ENCODE results near the gene TBC1D22B.

The TBC1D22B gene

DNA sequence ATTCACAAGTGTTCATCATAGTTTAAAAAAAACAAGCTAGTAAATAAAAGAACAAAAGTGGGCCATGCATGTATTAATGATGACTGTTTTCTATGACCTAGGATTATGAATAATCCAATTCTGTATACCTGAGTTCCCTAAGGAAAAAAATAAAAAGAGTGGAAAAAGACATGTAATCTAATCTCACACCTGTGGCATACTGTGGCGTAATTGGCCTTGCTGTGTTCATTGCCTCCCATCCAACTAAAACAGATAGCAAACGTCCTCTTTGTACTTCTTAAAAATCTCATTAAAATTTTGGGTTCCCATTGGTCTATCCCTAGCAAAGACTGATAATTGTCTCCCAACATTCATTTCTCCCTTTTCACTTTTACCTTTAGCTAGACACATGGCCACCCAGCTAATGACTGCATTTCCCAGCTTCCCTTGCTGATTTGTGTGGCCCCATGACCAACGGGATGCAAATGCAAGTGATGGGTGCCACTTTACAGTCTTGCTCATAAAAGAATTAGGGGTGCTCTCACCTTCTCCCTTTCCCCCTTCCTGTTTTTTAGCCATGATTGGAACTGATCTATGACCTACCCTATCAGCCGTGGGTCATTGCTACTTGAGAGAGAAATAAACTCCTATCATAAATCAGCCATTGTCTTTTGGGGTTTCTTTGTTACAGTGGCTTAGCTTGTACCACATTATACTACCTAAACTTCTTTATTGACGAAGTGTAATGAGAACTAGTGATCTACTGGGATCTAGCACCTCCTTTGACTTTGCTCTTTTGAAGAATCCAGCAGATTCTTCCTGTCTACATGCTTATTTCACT, 32.0 kb upstream of the TBC1D22B start:
- H3K27ac Mint-ChIP-seq: no peak overlapping the region
- H3K4me1 Mint-ChIP-seq: peaks cover 6% of the 10 kb centered on the region
- DNase-seq (ENCODE audit: low spot score in 2 of 2): no peak
- H3K4me3 Mint-ChIP-seq: no peak overlapping the region
- no peaks in the 10 kb centered on the region for H3K9me3 Mint-ChIP-seq
- ATAC-seq (ENCODE audit: low read depth): no peak
- no peaks in the 10 kb centered on the region for H3K36me3 Mint-ChIP-seq
- no peaks in the 10 kb centered on the region for H3K27me3 Mint-ChIP-seq

DNA sequence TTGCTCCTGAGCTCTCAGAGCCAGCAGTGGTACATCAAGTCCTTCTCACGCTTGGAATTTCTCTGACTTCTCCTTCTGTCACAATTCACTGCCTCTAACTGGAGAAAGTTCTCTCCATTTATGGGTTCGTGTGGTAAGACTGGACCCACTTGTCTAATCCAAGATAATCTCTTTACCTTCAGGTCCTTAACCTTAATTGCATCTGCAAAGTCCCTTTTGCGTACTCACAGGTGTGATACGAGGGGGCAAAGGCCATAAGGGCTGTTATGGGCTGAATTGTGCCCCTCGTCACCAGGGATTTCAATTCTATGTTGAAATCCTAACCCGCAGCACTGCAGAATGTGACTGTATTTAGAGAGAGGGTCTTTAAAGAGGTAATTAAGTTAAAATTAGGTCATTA, 27.5 kb upstream of the TBC1D22B start:
- ATAC-seq (ENCODE audit: low read depth) (no peak), DNase-seq (ENCODE audit: low spot score in 2 of 2) (no peak)
- no peaks in the 10 kb centered on the region for H3K4me1 Mint-ChIP-seq
- no peak overlapping the region for H3K27ac Mint-ChIP-seq
- no peak overlapping the region for H3K4me3 Mint-ChIP-seq
- no peaks in the 10 kb centered on the region for H3K9me3 Mint-ChIP-seq
- H3K36me3 Mint-ChIP-seq: no peaks in the 10 kb centered on the region
- peaks cover 3% of the 10 kb centered on the region for H3K27me3 Mint-ChIP-seq

DNA sequence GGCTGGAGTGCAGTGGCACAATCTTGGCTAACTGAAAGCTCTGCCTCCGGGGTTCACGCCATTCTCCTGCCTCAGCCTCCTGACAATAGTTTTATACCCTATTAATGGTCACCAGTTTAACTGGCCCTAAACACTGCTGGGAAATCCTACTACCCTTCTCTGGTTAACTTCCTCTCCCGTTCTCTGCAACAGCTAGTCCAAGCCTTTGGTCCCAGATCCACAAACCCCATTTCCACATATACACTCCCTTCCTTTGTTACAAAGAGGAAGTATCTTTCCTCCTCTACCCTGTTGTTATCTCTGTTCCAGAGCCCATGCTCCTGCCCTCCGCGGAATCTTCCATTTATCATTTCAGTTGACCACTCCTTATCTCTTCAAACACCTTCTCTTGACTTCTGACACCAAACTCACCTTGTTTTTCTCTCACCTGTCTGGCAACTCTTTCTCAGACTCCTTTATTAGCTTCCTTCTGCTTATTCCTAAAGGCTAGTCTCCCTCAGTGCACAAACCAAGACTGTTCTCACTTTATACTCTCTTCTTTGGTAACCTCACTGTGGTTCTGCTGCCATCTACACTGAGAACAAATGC, 25.0 kb upstream of the TBC1D22B start:
- Mint-ChIP-seq H3K36me3 (no peaks in the 10 kb centered on the region), H3K27me3 (peaks cover 3% of the 10 kb centered on the region), H3K9me3 (no peaks in the 10 kb centered on the region), H3K4me3 (no peak overlapping the region), H3K27ac (no peak overlapping the region), H3K4me1 (no peaks in the 10 kb centered on the region)
- DNase-seq (ENCODE audit: low spot score in 2 of 2): no peak
- ATAC-seq (ENCODE audit: low read depth): no peak

DNA sequence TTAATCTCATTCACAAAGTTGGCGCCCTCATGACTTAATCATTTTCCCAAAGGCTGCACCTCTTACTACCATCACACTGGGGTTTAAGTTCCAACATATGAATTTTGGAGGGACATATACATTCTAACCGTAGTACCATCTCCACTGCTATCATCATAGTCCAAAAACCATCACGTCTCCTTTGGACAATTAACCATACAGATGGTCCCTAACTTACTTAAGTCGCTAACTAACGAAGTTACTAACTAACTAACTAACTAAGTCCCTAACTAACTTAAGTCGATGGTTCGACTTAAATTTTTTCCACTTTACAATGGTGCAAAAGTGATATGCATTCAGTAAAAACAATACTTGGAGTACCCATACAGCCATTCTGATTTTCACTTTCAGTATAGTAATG, 24.0 kb upstream of the TBC1D22B start:
- Mint-ChIP-seq H3K4me3 (no peak overlapping the region), H3K9me3 (no peaks in the 10 kb centered on the region), H3K4me1 (no peaks in the 10 kb centered on the region), H3K27me3 (peaks cover 3% of the 10 kb centered on the region), H3K36me3 (no peaks in the 10 kb centered on the region), H3K27ac (no peak overlapping the region)
- no peak for DNase-seq (ENCODE audit: low spot score in 2 of 2)
- ATAC-seq (ENCODE audit: low read depth): no peak

DNA sequence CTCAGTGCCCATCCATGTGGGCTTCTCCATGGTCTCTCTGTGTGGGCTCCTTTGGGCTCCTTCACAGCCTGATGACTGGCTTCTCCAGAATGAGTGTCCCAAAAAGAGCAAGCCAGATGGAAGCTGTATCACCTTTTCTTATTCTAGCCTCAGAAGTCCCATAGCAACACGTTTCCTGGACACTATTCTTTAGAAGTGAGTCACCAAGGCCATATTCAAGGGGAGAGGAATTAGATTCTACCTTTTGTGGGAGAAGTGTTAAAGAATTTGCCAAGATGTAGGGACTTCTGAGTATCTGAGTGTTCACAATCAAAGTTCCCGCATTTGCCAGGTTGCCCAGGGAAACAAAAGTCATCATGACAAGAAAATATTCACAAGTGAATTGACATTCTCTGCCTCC, 20.7 kb upstream of the TBC1D22B start:
- ATAC-seq (ENCODE audit: low read depth) (no peak), DNase-seq (ENCODE audit: low spot score in 2 of 2) (no peak)
- Mint-ChIP-seq H3K27me3 (peaks cover 3% of the 10 kb centered on the region), H3K4me1 (peaks cover 5% of the 10 kb centered on the region), H3K4me3 (no peak overlapping the region), H3K27ac (no peak overlapping the region), H3K9me3 (no peaks in the 10 kb centered on the region), H3K36me3 (no peaks in the 10 kb centered on the region)

DNA sequence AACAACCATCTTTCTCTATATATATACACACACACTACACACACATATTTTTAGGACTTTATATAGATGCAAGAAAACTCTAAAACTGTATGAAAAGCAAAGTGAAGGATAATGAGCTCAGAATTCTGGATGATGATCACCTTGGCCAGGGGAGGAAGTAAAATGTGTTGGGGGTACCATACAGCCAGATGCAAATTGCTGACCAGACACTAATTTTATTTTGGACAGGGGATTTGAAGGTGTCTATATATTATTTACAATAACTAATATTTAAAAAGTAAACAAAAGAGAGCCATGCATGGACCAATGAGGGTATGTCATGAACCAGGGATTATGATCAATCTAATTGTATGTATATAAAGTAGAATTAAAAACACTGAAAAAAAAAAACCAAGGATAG, 19.8 kb upstream of the TBC1D22B start:
- Mint-ChIP-seq H3K36me3 (no peaks in the 10 kb centered on the region), H3K4me1 (peaks cover 5% of the 10 kb centered on the region), H3K27me3 (peaks cover 3% of the 10 kb centered on the region), H3K9me3 (no peaks in the 10 kb centered on the region), H3K27ac (no peak overlapping the region), H3K4me3 (no peak overlapping the region)
- ATAC-seq (ENCODE audit: low read depth) (no peak), DNase-seq (ENCODE audit: low spot score in 2 of 2) (no peak)

DNA sequence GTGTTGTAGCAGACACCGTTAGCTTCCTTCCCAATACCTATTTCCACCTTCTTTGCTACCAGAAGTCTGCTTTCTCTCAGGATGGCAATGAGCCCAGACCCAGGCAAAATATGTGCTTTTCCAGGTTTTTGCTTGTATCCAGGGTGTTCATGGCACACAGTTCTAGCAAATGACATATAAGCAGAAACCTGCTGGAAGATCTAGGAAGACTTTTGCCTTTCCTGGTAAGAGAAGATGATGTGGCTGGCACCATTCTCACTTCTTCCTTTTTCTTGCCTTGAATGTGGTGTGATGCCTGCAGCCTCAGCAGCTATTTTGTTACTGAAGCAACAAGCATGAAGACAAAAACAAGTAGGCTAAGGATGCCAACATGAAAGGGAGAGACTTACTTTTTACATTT, 19.2 kb upstream of the TBC1D22B start:
- peaks cover 5% of the 10 kb centered on the region for H3K4me1 Mint-ChIP-seq
- no peaks in the 10 kb centered on the region for H3K9me3 Mint-ChIP-seq
- no peak for DNase-seq (ENCODE audit: low spot score in 2 of 2)
- H3K27ac Mint-ChIP-seq: no peak overlapping the region
- no peak for ATAC-seq (ENCODE audit: low read depth)
- H3K27me3 Mint-ChIP-seq: peaks cover 1% of the 10 kb centered on the region
- H3K36me3 Mint-ChIP-seq: no peaks in the 10 kb centered on the region
- H3K4me3 Mint-ChIP-seq: no peak overlapping the region

DNA sequence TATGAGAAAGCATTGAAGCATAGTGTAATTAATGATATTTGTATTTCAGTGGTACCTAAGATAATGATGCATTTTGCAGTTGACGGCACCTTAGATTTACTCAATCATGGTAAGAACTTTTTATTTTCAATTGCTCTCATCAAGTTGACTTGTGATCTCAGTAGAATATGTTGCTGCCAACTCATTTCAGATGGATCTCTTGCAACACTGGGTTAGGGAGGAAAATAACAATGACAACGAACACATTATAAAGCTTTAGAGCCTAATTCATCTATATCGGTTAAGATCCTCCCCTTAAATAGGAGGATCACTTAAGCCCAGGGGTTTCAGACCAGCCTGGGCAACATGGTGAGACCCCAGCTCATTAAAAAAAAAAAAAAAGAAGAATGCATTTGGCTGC, 18.0 kb upstream of the TBC1D22B start:
- H3K9me3 Mint-ChIP-seq: no peaks in the 10 kb centered on the region
- ATAC-seq (ENCODE audit: low read depth) (no peak), DNase-seq (ENCODE audit: low spot score in 2 of 2) (no peak)
- H3K27me3 Mint-ChIP-seq: no peaks in the 10 kb centered on the region
- H3K36me3 Mint-ChIP-seq: no peaks in the 10 kb centered on the region
- no peak overlapping the region for H3K4me3 Mint-ChIP-seq
- no peak overlapping the region for H3K27ac Mint-ChIP-seq
- peaks cover 5% of the 10 kb centered on the region for H3K4me1 Mint-ChIP-seq

DNA sequence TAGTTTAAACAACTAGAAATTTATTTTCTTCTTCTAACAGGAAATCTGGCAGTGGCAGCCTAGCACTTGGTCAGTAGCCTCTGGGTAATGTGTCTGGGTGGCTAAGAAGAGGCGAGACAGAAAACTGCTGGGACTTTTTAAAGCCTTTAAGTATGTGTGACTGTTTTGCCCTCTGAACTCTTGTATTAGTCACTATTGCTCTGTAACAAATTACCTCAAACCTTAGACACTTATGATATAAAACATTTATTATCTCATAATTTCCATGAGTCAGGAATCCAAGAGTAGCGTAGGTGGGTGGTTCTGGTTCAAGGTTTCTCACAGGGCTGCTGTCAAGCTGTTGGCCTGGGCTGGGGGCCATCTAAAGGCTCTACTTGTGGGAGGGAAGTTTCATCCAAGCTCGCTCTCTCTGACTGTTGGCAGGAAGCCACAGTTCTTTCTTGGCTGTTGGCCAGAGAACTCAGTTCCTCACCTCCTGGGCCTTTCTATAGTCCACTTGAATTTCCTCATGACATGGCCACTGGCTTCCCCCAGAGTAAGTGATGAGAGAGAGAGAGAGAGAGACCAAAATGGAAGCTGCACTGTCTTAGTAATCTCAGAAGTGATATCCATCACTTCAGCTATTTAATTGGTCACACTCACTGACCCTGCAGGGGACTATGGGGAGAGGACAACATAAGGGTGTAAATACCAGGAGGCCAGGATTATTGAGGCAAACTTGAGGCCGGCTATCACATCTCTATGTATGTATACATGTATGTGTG, 17.4 kb upstream of the TBC1D22B start:
- H3K4me3 Mint-ChIP-seq: no peak overlapping the region
- peaks cover 5% of the 10 kb centered on the region for H3K4me1 Mint-ChIP-seq
- H3K36me3 Mint-ChIP-seq: no peaks in the 10 kb centered on the region
- DNase-seq (ENCODE audit: low spot score in 2 of 2) (no peak), ATAC-seq (ENCODE audit: low read depth) (no peak)
- no peaks in the 10 kb centered on the region for H3K9me3 Mint-ChIP-seq
- peaks cover 2% of the 10 kb centered on the region for H3K27me3 Mint-ChIP-seq
- H3K27ac Mint-ChIP-seq: no peak overlapping the region

DNA sequence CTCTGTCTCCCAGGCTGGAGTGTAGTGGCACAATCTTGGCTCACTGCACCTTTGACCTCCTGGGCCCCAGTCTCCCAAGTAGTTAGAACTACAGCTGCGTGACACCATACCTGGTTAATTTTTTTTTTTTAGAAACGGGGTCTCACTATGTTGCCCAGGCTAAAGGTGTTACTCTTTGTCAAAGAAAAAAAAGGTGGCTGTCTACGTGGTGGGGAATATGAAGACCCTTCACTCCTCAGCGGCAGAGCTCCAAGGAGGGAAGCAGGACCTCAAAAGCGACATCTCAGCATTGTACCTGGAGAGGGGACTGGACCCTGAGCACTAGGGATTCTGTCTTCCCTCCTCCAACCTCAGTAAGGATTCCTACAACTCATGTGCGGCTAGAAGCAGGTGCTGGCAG, 16.4 kb upstream of the TBC1D22B start:
- DNase-seq (ENCODE audit: low spot score in 2 of 2) (no peak), ATAC-seq (ENCODE audit: low read depth) (no peak)
- Mint-ChIP-seq H3K9me3 (no peaks in the 10 kb centered on the region), H3K4me3 (no peak overlapping the region), H3K27me3 (peaks cover 5% of the 10 kb centered on the region), H3K4me1 (peaks cover 5% of the 10 kb centered on the region), H3K27ac (no peak overlapping the region), H3K36me3 (no peaks in the 10 kb centered on the region)

DNA sequence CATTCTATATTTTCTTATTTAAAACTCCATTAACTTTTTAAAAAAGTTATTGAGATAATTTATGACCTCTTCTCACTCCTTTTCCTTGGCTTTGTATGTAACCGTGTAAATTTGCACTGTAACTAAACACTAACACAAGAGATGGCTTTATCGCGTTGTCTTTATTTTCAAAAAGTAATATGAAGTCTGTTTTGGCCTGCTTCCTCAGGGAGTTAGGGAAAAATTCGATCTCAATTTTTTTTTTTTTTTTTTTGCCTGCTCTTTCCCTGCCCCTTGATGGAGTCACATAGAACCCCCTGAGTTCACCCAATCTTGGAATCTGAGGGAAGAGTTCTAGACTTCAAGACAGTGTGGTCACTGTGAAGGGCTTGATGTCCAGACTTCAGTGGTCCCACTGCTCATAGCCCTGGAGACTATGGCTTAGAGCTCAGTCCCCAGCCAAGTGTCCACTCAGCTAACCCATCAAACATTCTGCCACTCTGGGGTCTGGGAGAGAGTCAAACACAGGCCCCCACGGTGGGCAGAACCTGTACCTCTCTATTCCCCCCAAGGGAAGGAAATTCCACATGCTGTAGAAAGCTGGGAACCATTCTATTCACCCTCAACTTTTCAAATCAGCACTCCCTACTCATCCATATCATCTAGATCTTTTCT, 15.7 kb upstream of the TBC1D22B start:
- Mint-ChIP-seq H3K4me1 (peaks cover 5% of the 10 kb centered on the region), H3K27me3 (peaks cover 5% of the 10 kb centered on the region), H3K27ac (no peak overlapping the region), H3K4me3 (no peak overlapping the region), H3K36me3 (no peaks in the 10 kb centered on the region), H3K9me3 (no peaks in the 10 kb centered on the region)
- ATAC-seq (ENCODE audit: low read depth) (no peak), DNase-seq (ENCODE audit: low spot score in 2 of 2) (no peak)

DNA sequence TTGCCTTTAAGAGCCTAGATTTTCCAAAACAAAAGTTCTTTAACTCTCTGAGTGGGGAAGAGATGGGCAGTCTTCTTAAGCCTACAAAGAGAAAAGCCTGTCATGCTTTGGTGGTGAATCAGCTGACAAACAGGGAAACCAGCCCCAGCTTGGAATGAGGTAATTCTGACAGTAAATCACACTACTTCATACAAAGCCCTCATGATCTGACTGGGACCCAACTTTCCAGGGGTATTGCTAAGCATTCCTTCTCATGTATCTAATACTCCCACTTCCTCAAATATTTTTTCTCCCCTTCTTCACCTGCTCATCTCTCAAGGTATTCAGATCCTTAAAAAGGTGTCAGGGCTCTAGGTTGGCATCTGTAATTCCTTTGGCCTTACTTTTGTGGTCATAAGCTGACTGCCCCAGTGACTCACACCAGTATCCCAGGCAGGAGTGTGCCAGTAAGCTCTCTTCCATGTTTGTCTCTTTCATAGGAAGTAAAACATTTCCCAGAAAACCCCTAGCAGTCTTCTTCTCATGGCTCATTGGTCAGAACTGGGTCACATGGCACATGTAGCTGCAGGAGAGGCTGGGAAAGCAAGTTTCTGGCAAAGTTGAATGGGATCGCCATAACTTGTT, 15.0 kb upstream of the TBC1D22B start:
- DNase-seq (ENCODE audit: low spot score in 2 of 2) (no peak), ATAC-seq (ENCODE audit: low read depth) (no peak)
- Mint-ChIP-seq H3K4me1 (peaks cover 5% of the 10 kb centered on the region), H3K27ac (no peak overlapping the region), H3K27me3 (peaks cover 6% of the 10 kb centered on the region), H3K36me3 (no peaks in the 10 kb centered on the region), H3K9me3 (no peaks in the 10 kb centered on the region), H3K4me3 (no peak overlapping the region)

DNA sequence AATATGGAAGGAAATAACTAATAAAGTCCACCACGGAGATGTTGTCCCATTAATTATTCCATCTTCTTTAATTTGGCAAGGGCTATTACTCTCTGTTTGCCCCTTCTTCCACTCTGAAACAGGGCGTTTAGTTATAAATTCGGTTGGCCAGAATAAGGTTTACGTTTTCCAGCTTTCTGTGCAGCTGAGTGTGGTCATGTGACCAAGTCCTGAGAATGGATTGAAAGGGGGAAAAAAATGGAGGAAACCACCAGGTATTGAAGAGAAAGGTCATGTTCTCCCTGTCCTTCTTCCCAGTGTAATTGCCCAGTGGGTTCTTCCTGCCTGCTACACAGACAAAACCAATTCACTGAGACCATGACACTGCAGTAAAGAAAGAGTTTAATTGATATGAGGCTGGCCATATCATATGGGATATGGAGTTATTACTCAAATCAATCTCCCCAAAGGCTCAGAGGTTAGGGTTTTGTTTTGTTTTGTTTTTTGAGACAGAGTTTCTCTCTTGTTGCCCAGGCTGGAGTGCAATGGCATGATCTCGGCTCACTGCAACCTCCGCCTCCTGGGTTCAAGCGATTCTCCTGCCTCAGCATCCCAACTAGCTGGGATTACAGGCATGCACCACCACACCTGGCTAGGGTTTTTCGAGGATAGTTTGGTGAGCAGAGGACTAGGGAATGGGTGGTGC, 14.3 kb upstream of the TBC1D22B start:
- H3K4me1 Mint-ChIP-seq: peaks cover 5% of the 10 kb centered on the region
- no peak overlapping the region for H3K4me3 Mint-ChIP-seq
- no peak overlapping the region for H3K27ac Mint-ChIP-seq
- no peaks in the 10 kb centered on the region for H3K36me3 Mint-ChIP-seq
- peaks cover 7% of the 10 kb centered on the region for H3K27me3 Mint-ChIP-seq
- ATAC-seq (ENCODE audit: low read depth): no peak
- DNase-seq (ENCODE audit: low spot score in 2 of 2): no peak
- H3K9me3 Mint-ChIP-seq: no peaks in the 10 kb centered on the region
